TTC549 (cell line): ENCODE measurements around the gene SSC4D.

Experiments
- FAIRE-seq: peaks from 2 replicates; lab custom pipeline; 2012; peaks lifted over from hg19 to GRCh38; lab: Jason Lieb, UNC

The SSC4D gene

GRCh38 chr7:76353744-76354143 is 55.8 kb downstream of the SSC4D start:
- FAIRE-seq, result no peak

DNA sequence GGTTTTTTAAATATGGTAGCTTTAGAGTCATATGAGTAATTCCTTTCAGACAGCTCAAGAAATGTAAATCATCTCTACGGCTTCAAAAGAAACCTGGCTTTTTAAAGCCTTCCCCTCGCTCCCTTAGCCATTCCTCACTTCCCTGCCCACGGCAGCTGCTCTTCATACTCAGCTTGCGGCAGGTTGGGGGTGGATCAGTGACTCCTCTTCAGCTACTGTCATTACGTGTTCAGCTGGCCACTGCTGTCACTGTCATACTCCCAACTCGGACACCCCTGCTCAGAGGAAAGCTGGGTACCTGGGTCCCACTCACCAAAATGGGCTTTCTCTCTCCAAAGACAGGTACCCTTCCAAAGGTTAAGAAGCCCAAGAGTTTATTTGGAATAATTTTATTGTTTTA is 57.3 kb downstream of the SSC4D start:
- FAIRE-seq, result no peak

- no peak for FAIRE-seq
These were observed 58.1 kb downstream of the SSC4D start for GRCh38 chr7:76351372-76351771.

DNA sequence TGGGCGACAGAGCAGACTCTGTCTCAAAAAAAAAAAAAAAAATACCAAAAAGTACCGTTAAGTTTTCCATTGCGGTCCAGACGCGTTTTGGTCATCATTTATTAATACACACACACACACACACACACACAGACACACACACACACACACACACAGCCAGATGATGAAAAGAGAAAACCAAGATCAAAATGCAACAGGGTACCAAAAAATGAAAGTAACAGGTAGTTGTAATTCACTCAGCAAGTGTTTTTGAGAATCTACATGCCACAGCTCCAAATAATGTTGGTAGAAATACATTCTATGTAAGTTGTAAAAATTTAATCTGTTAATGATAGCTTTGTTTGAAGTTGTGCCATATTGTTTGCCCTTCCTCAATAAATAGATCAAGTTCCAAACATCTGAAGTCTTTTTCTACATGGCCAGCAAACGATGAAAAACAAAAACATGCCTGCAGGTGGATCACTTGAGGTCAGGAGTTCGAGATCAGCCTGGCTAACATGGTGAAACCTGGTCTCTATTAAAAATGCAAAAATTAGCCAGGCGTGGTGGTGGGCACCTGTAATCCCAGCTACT is 60.1 kb downstream of the SSC4D start:
- FAIRE-seq, result no peak

DNA sequence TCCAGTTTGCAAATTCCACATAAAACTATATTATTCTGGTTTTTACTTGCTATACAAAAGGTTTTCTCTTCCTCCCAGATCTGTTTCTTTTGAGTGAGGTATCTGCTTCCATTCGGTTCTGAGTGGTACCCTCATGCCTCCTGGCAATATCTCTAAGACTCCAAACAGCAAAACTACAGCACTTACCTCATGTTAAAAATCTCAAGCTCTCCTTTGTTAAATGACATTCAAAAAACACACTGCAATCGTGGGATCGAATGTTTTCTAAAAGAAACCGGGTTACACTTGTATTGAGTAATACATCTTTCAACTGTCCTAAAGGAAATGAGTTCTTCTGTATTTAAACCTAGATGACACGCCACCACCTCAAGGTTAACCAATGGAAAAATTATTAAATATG is 61.8 kb downstream of the SSC4D start:
- FAIRE-seq, result no peak

GRCh38 chr7:76346778-76347177 is 62.7 kb downstream of the SSC4D start:
- FAIRE-seq, result no peak

DNA sequence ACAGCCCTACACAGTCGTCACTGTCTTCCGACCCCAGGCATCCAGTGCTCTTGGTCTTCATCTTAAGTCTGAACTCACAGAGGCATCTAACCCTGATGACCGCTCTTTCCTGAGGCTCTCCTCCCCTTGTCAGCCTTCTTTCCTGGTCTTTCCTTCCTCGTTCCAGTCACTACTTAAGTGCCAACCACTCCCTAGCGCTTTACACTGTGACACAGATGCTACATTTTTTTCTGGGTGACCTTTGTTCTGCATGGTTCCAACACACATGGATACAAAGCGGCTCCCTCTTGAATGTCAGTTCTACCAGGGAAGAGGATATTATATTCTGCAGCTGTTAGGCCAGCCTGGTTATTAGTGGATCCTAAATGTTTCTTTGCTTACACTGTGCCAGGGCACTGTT is 63.4 kb downstream of the SSC4D start:
- no peak for FAIRE-seq

- FAIRE-seq, result no peak
These were observed 65.6 kb downstream of the SSC4D start for GRCh38 chr7:76343931-76344321.

GRCh38 chr7:76343294-76343930 is 66.1 kb downstream of the SSC4D start:
- FAIRE-seq, result no peak

DNA sequence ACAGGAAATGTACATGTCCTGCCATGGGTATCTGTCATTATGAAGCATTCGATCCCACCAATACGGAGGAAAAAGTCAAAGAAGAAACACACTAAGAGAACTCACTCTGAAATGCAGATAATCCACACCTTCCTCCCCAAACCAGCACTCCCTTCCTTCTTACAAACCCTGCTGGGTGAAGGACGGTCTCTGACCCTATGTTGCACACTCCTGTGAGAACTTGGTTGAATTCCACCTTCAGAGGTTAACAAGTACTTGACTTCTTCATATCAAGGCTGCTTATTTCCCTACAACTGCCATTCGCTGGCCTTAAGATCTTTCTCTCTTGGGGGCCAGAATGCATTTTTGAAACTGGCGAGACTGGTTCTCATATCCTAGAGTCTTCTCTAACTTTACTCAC is 67.3 kb downstream of the SSC4D start:
- no peak for FAIRE-seq

DNA sequence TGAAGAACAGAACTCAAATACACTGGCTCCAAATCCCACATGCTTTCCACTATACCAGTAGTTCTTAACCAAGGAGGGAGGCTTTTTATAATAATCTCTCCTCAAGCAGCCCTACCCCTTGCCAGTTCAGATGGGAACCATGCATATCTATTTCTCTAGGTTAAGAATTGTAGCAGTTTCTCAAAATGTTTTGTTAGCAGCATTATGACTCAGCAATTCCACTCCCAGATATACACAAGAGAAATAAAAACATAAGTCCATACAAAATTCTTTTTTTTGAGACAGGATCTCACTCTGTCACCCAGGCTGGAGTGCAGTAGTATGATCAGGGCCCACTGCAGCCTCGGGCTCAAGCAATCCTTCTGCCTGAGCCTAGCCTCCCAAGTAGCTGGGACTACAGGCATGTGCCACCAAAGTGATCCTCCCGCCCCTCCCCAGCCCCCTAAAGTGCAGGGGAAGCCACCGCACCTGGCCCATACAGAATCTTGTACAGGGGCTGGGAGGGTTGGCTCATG is 68.8 kb downstream of the SSC4D start:
- FAIRE-seq, result no peak
